Dendritic cell treated with granulocyte-macrophage colony-stimulating factor and Interleukin-4, amounts not matched to agents 40 ng/mL and 50 ng/mL, for 4 days (primary cell): ENCODE measurements around the gene ASB18.

ENCODE experiments used
- H3K27ac Mint-ChIP-seq: one replicate; pipeline ENCODE4 v1.8.0; 2022; ENCODE audit warnings: mild to moderate bottlenecking, mixed read lengths
- H3K27me3 Mint-ChIP-seq: one replicate; pipeline ENCODE4 v1.8.0; 2022; ENCODE audit warnings: mild to moderate bottlenecking, mixed read lengths
- H3K36me3 Mint-ChIP-seq: one replicate; pipeline ENCODE4 v1.8.0; 2022; ENCODE audit warnings: low read depth, mixed read lengths
- H3K4me1 Mint-ChIP-seq: one replicate; pipeline ENCODE4 v1.8.0; 2022; ENCODE audit warnings: low read depth, mixed read lengths
- H3K4me3 Mint-ChIP-seq: one replicate; pipeline ENCODE4 v1.8.0; 2022; ENCODE audit warnings: mild to moderate bottlenecking, moderate library complexity, mixed read lengths
- H3K9me3 Mint-ChIP-seq: one replicate; pipeline ENCODE4 v1.8.0; 2022; ENCODE audit warnings: mixed read lengths
- intact Hi-C: fragments of 100-400 bp; cut with micrococcal nuclease; formaldehyde crosslinking; loops from one replicate; pipeline ENCODE4 v1.15.0; 2022

ASB18 gene, protein sequence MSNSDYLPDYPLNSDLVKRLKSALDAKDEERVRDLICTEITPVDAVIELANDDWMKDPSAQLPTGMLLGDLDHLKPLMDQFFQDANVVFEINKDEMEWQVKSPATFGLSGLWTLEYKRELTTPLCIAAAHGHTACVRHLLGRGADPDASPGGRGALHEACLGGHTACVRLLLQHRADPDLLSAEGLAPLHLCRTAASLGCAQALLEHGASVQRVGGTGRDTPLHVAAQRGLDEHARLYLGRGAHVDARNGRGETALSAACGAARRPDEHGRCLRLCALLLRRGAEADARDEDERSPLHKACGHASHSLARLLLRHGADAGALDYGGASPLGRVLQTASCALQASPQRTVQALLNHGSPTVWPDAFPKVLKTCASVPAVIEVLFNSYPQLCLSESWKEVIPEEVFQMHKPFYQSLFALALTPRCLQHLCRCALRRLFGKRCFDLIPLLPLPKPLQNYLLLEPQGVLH

DNA sequence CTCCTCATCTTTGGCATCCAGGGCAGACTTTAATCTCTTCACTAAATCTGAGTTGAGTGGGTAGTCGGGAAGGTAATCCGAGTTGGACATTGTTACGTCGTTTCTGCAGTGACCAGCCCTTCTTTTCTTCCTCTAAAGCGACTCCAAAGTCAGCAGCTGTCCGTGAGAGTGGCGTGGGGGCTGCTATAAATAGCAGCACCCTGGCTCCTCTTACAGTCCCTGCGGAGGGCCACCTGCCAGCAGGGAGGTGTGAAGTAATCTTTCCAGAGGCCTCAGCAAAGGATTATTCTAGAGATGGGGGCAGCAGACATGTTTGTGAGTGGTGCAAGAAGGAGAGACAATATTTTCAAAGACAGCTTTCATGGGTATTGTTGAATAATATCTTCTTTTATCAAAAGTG lies at the start of gene ASB18:
Gene ASB18, minus strand, starts transcription at position 151 of the 400 bp plus-strand sequence. Its CDS starts 61 bp downstream, at position 90.
- Mint-ChIP-seq H3K27ac (no peak within 1 kb of the TSS), H3K4me3 (no peak within 1 kb of the TSS), H3K36me3 (no peaks in the 10 kb centered on the region), H3K27me3 (no peaks in the 10 kb centered on the region), H3K4me1 (no peaks in the 10 kb centered on the region), H3K9me3 (peaks cover 17% of the 10 kb centered on the region)
- intact Hi-C loops = no loop called here

GRCh38 chr2:236311286-236311685 lies 47.1 kb upstream of the ASB18 start:
- no peaks in the 10 kb centered on the region for H3K9me3 Mint-ChIP-seq
- no peak overlapping the region for H3K27ac Mint-ChIP-seq
- H3K4me1 Mint-ChIP-seq = no peaks in the 10 kb centered on the region
- intact Hi-C loops = no loop called here
- H3K4me3 Mint-ChIP-seq = no peak overlapping the region
- peaks cover 4% of the 10 kb centered on the region for H3K27me3 Mint-ChIP-seq
- H3K36me3 Mint-ChIP-seq = no peaks in the 10 kb centered on the region

DNA sequence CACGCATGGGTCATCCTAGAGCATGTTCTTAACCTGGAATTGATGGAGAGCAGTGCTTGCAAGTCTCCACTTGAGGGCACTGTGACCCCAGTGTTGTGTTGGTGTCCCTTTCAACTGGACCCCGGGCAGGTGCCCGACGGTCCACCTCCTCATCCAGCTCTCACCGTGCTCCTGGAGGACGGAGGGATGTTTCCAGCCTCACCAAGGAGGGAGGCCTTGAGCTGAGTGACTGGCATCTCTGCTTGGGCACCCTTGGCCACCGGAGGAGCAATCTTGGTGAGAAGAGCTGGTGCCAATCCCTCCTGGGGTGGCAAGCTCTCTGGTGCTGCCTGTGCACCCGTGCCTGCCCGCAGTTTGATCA lies 45.4 kb upstream of the ASB18 start:
- no peak overlapping the region for H3K27ac Mint-ChIP-seq
- intact Hi-C loops = no loop called here
- H3K9me3 Mint-ChIP-seq = no peaks in the 10 kb centered on the region
- no peaks in the 10 kb centered on the region for H3K36me3 Mint-ChIP-seq
- H3K27me3 Mint-ChIP-seq = peaks cover 7% of the 10 kb centered on the region
- H3K4me1 Mint-ChIP-seq = no peaks in the 10 kb centered on the region
- H3K4me3 Mint-ChIP-seq = no peak overlapping the region

DNA sequence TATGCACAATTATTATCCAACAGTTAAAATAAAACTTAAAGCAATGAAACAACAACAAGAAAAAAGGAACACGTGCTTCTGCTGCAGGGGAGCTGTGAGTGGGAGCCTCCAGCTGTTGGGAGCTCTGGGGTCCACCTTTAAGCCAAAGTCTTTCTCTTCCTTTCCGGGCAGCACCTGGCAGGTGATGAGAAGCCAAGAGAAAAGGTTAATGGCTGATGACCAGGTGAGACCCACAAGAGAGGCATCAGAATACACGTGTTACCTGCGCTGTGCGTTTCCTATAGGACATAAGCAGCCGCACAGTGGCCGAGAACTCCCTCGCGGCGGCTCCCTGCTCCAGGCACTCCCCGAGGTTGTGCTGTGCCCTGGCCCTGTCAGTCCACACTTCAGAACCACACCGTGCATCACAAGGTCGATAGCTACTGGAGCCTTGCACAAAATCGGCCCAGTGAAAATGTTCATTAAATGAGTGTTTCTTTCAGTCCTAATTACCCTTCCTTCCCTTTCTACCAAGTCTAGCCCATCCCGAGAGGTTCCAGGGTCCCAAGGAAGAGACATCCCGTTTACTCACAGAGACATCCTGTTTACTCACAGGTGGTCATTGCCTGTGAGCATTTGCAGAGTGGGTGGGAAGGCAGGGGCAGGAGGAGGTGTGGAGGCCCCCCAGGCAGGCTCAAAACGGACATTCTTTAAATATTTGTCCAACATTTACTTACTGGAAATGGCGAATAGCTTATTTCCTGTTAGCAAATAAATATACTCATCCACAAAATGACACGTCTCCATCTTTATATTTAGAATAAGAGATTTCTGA lies 44.9 kb upstream of the ASB18 start:
- no peaks in the 10 kb centered on the region for H3K9me3 Mint-ChIP-seq
- no peak overlapping the region for H3K27ac Mint-ChIP-seq
- no peak overlapping the region for H3K4me3 Mint-ChIP-seq
- H3K27me3 Mint-ChIP-seq = peaks cover 7% of the 10 kb centered on the region
- intact Hi-C loops = no loop called here
- H3K36me3 Mint-ChIP-seq = no peaks in the 10 kb centered on the region
- no peaks in the 10 kb centered on the region for H3K4me1 Mint-ChIP-seq

DNA sequence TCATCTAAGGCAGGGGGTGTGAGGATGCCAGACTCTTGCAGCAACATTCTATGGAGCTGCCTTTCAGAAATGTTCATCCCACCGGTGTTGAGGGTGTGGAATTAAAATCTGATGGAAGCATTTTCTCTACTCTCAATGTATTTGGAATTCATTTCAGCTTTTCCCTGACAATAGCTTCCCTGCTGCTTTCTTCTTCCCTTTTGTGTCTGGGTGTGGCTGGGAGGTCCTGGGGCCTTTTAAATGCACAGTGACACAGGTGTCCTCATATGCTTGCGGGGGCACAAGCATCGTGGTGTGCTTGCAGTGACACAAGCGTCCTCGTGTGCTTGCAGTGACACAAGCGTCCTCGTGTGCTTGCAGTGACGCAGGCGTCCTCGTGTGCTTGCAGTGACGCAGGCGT lies 43.4 kb upstream of the ASB18 start:
- H3K9me3 Mint-ChIP-seq = no peaks in the 10 kb centered on the region
- H3K27me3 Mint-ChIP-seq = peaks cover 7% of the 10 kb centered on the region
- no peaks in the 10 kb centered on the region for H3K4me1 Mint-ChIP-seq
- H3K4me3 Mint-ChIP-seq = no peak overlapping the region
- intact Hi-C loops = no loop called here
- no peaks in the 10 kb centered on the region for H3K36me3 Mint-ChIP-seq
- H3K27ac Mint-ChIP-seq = no peak overlapping the region

GRCh38 chr2:236306825-236307540 lies 42.8 kb upstream of the ASB18 start:
- H3K27me3 Mint-ChIP-seq = peaks cover 7% of the 10 kb centered on the region
- H3K4me3 Mint-ChIP-seq = no peak overlapping the region
- no peaks in the 10 kb centered on the region for H3K9me3 Mint-ChIP-seq
- H3K36me3 Mint-ChIP-seq = no peaks in the 10 kb centered on the region
- intact Hi-C loops = no loop called here
- no peaks in the 10 kb centered on the region for H3K4me1 Mint-ChIP-seq
- H3K27ac Mint-ChIP-seq = no peak overlapping the region

- no peak overlapping the region for H3K27ac Mint-ChIP-seq
- H3K4me1 Mint-ChIP-seq = no peaks in the 10 kb centered on the region
- H3K9me3 Mint-ChIP-seq = no peaks in the 10 kb centered on the region
- H3K36me3 Mint-ChIP-seq = no peaks in the 10 kb centered on the region
- intact Hi-C loops = no loop called here
- H3K4me3 Mint-ChIP-seq = no peak overlapping the region
- peaks cover 5% of the 10 kb centered on the region for H3K27me3 Mint-ChIP-seq
Observed at GRCh38 chr2:236305964-236306605, 41.9 kb upstream of the ASB18 start.

- no peaks in the 10 kb centered on the region for H3K36me3 Mint-ChIP-seq
- H3K27me3 Mint-ChIP-seq = peaks cover 5% of the 10 kb centered on the region
- H3K4me1 Mint-ChIP-seq = no peaks in the 10 kb centered on the region
- no peak overlapping the region for H3K4me3 Mint-ChIP-seq
- no peak overlapping the region for H3K27ac Mint-ChIP-seq
- intact Hi-C loops = no loop called here
- no peaks in the 10 kb centered on the region for H3K9me3 Mint-ChIP-seq
Observed at GRCh38 chr2:236305531-236305930, 41.3 kb upstream of the ASB18 start.

GRCh38 chr2:236303935-236304334 lies 39.7 kb upstream of the ASB18 start:
- intact Hi-C loops = no loop called here
- no peak overlapping the region for H3K27ac Mint-ChIP-seq
- H3K9me3 Mint-ChIP-seq = no peaks in the 10 kb centered on the region
- H3K36me3 Mint-ChIP-seq = no peaks in the 10 kb centered on the region
- peaks cover 3% of the 10 kb centered on the region for H3K27me3 Mint-ChIP-seq
- H3K4me1 Mint-ChIP-seq = no peaks in the 10 kb centered on the region
- H3K4me3 Mint-ChIP-seq = no peak overlapping the region

DNA sequence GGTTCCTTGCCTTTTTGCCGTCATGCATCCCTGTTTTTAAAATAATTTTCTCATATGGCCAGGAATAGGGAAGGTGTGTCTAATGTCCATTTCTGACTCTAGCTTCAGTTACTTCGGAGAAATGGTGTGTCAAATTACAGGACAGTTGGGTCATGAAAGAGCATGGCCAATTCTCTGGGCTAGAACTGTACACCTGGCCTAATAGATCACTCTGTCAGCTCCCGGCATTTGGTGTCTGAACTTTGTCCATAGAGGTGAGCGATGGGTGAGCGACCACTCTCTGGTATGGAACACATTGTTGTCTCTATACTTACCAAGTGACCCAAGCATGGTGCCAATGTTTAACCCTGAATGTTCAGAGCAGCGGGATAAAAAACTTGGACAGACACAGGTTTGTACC lies 38.3 kb upstream of the ASB18 start:
- intact Hi-C loops = no loop called here
- no peaks in the 10 kb centered on the region for H3K36me3 Mint-ChIP-seq

DNA sequence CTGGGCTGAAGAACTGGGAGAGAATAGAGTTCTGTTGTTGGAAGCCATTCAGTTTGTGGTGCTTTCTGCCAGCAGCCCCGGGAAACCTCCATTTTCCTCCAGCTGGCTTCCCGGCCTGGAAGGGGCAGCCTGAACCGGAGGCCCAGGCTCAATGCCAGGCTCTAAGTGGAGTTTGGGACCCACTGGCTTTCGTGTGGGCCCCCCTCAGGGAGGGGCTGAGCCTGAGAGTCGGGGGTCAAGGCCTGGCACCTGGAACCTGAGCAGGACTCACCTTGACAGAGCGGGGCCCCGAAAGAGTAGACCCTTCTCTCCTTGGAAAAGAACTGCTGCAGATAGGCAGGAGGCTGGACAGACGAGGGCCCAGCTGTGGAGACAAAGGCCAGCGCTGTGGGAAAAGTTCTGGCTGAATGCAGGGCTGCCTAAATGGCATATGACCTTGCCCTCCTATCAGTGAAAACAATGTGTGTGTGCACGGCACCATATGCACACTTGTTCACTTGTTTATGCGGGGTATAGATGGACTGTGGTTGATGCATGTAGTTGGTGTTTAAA lies 34.8 kb upstream of the ASB18 start:
- Mint-ChIP-seq H3K27ac (no peak overlapping the region), H3K27me3 (no peaks in the 10 kb centered on the region), H3K4me1 (no peaks in the 10 kb centered on the region), H3K4me3 (no peak overlapping the region), H3K36me3 (no peaks in the 10 kb centered on the region), H3K9me3 (no peaks in the 10 kb centered on the region)
- intact Hi-C loops = no loop called here

More for the DNA sequence above, 38.3 kb upstream of the ASB18 start:
- peaks cover 3% of the 10 kb centered on the region for H3K27me3 Mint-ChIP-seq
- H3K27ac Mint-ChIP-seq = no peak overlapping the region
- no peaks in the 10 kb centered on the region for H3K9me3 Mint-ChIP-seq
- H3K4me1 Mint-ChIP-seq = no peaks in the 10 kb centered on the region
- no peak overlapping the region for H3K4me3 Mint-ChIP-seq

- H3K4me1 Mint-ChIP-seq = no peaks in the 10 kb centered on the region
- H3K27ac Mint-ChIP-seq = no peak overlapping the region
- H3K36me3 Mint-ChIP-seq = no peaks in the 10 kb centered on the region
- no peak overlapping the region for H3K4me3 Mint-ChIP-seq
- H3K27me3 Mint-ChIP-seq = no peaks in the 10 kb centered on the region
- intact Hi-C loops = no loop called here
- no peaks in the 10 kb centered on the region for H3K9me3 Mint-ChIP-seq
Observed at GRCh38 chr2:236295481-236295880, 31.3 kb upstream of the ASB18 start.

- no peaks in the 10 kb centered on the region for H3K36me3 Mint-ChIP-seq
- H3K4me1 Mint-ChIP-seq = no peaks in the 10 kb centered on the region
- H3K4me3 Mint-ChIP-seq = no peak overlapping the region
- H3K27me3 Mint-ChIP-seq = no peaks in the 10 kb centered on the region
- intact Hi-C loops = no loop called here
- H3K27ac Mint-ChIP-seq = no peak overlapping the region
- H3K9me3 Mint-ChIP-seq = no peaks in the 10 kb centered on the region
Observed at GRCh38 chr2:236294647-236295046, 30.4 kb upstream of the ASB18 start.
